ENCODE measurements around the gene HHIPL1.

GRCh38 chr14:99687284-99688209, 42.6 kb downstream of the HHIPL1 start:
- peak; percentile 96 for TF ChIP-seq CTCF (conservative IDR thresholded peaks at IDR 0.05; ENCODE audit: low read length)
- no peak for TF ChIP-seq EZH2phosphoT487 (IDR thresholded peaks at IDR 0.05; ENCODE audit: borderline replicate concordance, low read depth, low read length)
